Stimulated activated memory B cell treated with anti-CD40 and anti-IgM and Interleukin-4, amounts not matched to agents 10 μg/mL and 1 μg/mL and 100 μg/mL, for 72 hours (primary cell): ENCODE measurements around the gene LCN6.
A peak's percentile ranks its signal among the peaks of the same experiment; 100 is the strongest.

Source experiments
- ATAC-seq: fragments of 150-1000 bp; cut with Tn5 transposase; 2 replicates; pipeline ENCODE4 v1.10.0; 2021
- H3K27ac Mint-ChIP-seq: one replicate; pipeline ENCODE4 v1.8.0; 2022; ENCODE audit warnings: mild to moderate bottlenecking, mixed read lengths
- H3K27me3 Mint-ChIP-seq: one replicate; pipeline ENCODE4 v1.8.0; 2022; ENCODE audit warnings: mixed read lengths
- H3K36me3 Mint-ChIP-seq: one replicate; pipeline ENCODE4 v1.8.0; 2022; ENCODE audit warnings: mixed read lengths
- H3K4me1 Mint-ChIP-seq: one replicate; pipeline ENCODE4 v1.8.0; 2022; ENCODE audit warnings: mixed read lengths
- H3K4me3 Mint-ChIP-seq: one replicate; pipeline ENCODE4 v1.8.0; 2022; ENCODE audit warnings: mild to moderate bottlenecking, moderate library complexity, mixed read lengths
- H3K9me3 Mint-ChIP-seq: one replicate; pipeline ENCODE4 v1.8.0; 2022; ENCODE audit warnings: mixed read lengths

The LCN6 gene

DNA sequence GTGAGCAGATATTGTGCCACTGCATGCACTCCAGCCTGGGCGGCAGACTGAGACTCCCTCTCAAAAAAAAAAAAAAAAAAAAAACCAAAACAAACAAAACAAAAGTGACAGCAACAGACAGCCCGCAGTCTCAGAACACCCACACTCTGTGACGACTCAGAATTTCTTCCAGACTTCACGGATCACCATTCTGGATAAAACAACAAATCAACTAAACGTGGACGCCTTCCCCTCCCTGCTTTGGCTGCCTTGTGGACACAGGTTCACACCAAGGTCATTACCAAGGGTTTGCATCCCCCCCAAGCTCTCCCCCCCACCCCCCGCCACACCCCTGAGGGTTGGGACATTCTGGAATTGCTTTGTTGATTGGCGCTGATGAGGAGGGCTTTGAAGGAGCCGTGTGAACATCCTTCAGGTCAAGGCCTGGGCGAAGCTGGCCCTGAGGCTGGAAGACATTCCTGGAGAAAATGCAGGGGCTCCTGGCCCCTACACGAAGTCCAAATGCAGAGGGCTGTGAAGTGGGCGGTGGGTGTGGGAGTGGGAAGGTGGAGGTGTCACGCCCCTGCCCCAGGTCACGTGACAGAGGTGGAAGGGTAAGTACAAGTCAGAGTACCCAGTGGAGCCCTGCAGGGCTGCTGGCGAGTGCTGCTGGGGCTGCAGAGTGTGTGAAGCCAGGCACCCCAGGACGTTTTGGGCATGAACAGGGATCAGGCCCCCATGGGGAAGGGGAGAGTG is 15.7 kb downstream of the LCN6 start:
- no peaks in the 10 kb centered on the region for H3K9me3 Mint-ChIP-seq
- no peak overlapping the region for H3K4me3 Mint-ChIP-seq
- no peaks in the 10 kb centered on the region for H3K27me3 Mint-ChIP-seq
- ATAC-seq: no peak
- H3K27ac Mint-ChIP-seq: no peak overlapping the region
- H3K36me3 Mint-ChIP-seq: no peaks in the 10 kb centered on the region
- H3K4me1 Mint-ChIP-seq: peaks cover 27% of the 10 kb centered on the region

GRCh38 chr9:136729926-136730325 is 18.4 kb downstream of the LCN6 start:
- H3K27ac Mint-ChIP-seq: peak overlapping the region; percentile 46
- peaks cover 18% of the 10 kb centered on the region for H3K36me3 Mint-ChIP-seq
- H3K27me3 Mint-ChIP-seq: no peaks in the 10 kb centered on the region

GRCh38 chr9:136729144-136729543 is 19.2 kb downstream of the LCN6 start:
- ATAC-seq: peak; percentile 11
- Mint-ChIP-seq H3K27me3 (no peaks in the 10 kb centered on the region), H3K27ac (peak overlapping the region; percentile 46), H3K36me3 (peaks cover 25% of the 10 kb centered on the region), H3K4me1 (peaks cover 56% of the 10 kb centered on the region), H3K9me3 (no peaks in the 10 kb centered on the region), H3K4me3 (peak overlapping the region; percentile 86)

More at GRCh38 chr9:136729926-136730325, 18.4 kb downstream of the LCN6 start:
- ATAC-seq: no peak
- H3K4me1 Mint-ChIP-seq: peaks cover 49% of the 10 kb centered on the region
- H3K4me3 Mint-ChIP-seq: peak overlapping the region; percentile 86
- H3K9me3 Mint-ChIP-seq: no peaks in the 10 kb centered on the region

GRCh38 chr9:136728548-136729123 is 19.7 kb downstream of the LCN6 start:
- H3K27me3 Mint-ChIP-seq: no peaks in the 10 kb centered on the region
- H3K36me3 Mint-ChIP-seq: peaks cover 31% of the 10 kb centered on the region
- H3K9me3 Mint-ChIP-seq: no peaks in the 10 kb centered on the region
- peak; percentile 46 for ATAC-seq
- H3K27ac Mint-ChIP-seq: peak overlapping the region; percentile 83
- H3K4me1 Mint-ChIP-seq: peaks cover 61% of the 10 kb centered on the region
- H3K4me3 Mint-ChIP-seq: peak overlapping the region; percentile 86

DNA sequence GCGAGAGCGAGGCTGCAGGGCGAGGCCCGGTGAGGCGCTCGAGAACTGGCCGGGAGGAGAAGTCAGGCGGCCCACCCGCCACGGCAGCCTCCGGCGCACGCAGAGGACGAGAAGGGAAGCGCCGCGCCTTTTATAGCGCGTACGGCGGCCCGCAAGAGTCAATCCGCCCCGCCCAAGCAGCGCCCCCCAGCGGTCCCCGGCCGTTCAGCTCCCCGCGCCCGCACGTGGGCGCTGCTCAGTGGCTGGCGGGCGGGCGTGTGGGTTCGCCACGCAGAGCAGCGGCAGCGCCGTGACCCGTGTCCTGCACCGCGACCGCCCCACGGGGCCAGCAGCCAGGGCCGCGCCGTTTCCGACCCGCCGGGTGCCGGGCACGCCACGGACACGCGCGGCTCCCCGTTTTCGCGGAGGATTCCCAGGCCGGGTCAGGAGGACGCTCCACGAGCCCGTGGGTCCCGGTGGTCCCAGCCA is 20.2 kb downstream of the LCN6 start:
- Mint-ChIP-seq H3K27ac (peak overlapping the region; percentile 83), H3K4me3 (peak overlapping the region; percentile 86), H3K27me3 (no peaks in the 10 kb centered on the region), H3K4me1 (peaks cover 67% of the 10 kb centered on the region), H3K36me3 (peaks cover 36% of the 10 kb centered on the region), H3K9me3 (no peaks in the 10 kb centered on the region)
- peak; percentile 84 for ATAC-seq

- peak; percentile 40 for ATAC-seq
- Mint-ChIP-seq H3K27ac (peak overlapping the region; percentile 83), H3K4me3 (peak overlapping the region; percentile 86), H3K9me3 (no peaks in the 10 kb centered on the region), H3K36me3 (peaks cover 38% of the 10 kb centered on the region), H3K4me1 (peaks cover 61% of the 10 kb centered on the region), H3K27me3 (no peaks in the 10 kb centered on the region)
Measured at GRCh38 chr9:136726631-136727191, 21.6 kb downstream of the LCN6 start.

DNA sequence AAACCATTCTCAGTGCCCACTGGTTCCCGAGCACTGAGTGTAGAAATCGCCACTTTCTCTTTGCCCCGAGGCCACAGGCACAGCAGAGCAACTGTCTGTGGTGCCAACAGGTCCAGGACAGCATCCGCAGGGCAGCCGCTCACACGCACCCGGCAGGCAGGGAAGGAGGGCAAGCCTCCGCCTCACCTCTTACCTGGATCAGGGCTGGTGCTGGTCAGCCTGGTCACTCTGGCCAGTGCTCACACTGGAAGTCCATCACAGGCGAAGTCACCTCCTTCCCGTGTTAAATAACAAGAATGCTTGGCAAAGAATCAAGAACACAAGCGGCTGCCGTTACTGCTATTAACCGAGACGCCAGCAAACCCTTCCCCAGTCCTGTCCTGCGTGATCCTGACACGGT is 22.2 kb downstream of the LCN6 start:
- H3K4me1 Mint-ChIP-seq: peaks cover 65% of the 10 kb centered on the region
- H3K4me3 Mint-ChIP-seq: peak overlapping the region; percentile 86
- ATAC-seq: no peak
- H3K27ac Mint-ChIP-seq: peak overlapping the region; percentile 83
- peaks cover 41% of the 10 kb centered on the region for H3K36me3 Mint-ChIP-seq
- H3K9me3 Mint-ChIP-seq: no peaks in the 10 kb centered on the region
- no peaks in the 10 kb centered on the region for H3K27me3 Mint-ChIP-seq

- Mint-ChIP-seq H3K4me3 (no peak overlapping the region), H3K9me3 (no peaks in the 10 kb centered on the region), H3K36me3 (peaks cover 44% of the 10 kb centered on the region), H3K27ac (no peak overlapping the region), H3K4me1 (peaks cover 65% of the 10 kb centered on the region), H3K27me3 (no peaks in the 10 kb centered on the region)
- no peak for ATAC-seq
Measured at GRCh38 chr9:136725612-136726011, 22.7 kb downstream of the LCN6 start.

- H3K36me3 Mint-ChIP-seq: peaks cover 44% of the 10 kb centered on the region
- H3K27ac Mint-ChIP-seq: no peak overlapping the region
- H3K27me3 Mint-ChIP-seq: no peaks in the 10 kb centered on the region
- no peak for ATAC-seq
- H3K4me3 Mint-ChIP-seq: no peak overlapping the region
- no peaks in the 10 kb centered on the region for H3K9me3 Mint-ChIP-seq
- peaks cover 69% of the 10 kb centered on the region for H3K4me1 Mint-ChIP-seq
Measured at GRCh38 chr9:136724772-136725171, 23.6 kb downstream of the LCN6 start.

GRCh38 chr9:136723989-136724388 is 24.3 kb downstream of the LCN6 start:
- peaks cover 69% of the 10 kb centered on the region for H3K4me1 Mint-ChIP-seq
- no peak overlapping the region for H3K27ac Mint-ChIP-seq
- H3K36me3 Mint-ChIP-seq: peaks cover 44% of the 10 kb centered on the region
- no peak overlapping the region for H3K4me3 Mint-ChIP-seq
- H3K27me3 Mint-ChIP-seq: no peaks in the 10 kb centered on the region
- ATAC-seq: no peak
- no peaks in the 10 kb centered on the region for H3K9me3 Mint-ChIP-seq

DNA sequence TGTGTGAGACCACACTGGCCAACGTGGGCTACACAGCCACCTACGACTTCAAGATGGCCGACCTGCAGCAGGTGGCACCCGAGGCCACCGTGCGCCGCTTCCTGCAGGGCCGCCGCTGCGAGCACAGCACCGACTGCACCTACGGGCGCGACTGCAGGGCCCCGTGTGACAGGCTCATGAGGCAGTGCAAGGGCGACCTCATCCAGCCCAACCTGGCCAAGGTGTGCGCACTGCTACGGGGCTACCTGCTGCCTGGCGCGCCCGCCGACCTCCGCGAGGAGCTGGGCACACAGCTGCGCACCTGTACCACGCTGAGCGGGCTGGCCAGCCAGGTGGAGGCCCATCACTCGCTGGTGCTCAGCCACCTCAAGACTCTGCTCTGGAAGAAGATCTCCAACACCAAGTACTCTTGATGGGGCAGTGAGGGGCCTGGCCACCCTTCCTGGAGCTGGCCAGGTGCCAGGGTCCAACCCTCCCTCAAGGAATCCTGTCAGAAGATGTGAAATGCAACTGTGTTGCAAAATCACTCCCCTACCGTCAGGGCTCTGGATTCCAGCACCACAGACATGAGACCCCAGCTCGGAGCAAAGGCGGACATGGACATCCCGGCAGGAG is 24.9 kb downstream of the LCN6 start:
- no peaks in the 10 kb centered on the region for H3K27me3 Mint-ChIP-seq
- no peak for ATAC-seq
- H3K4me1 Mint-ChIP-seq: peaks cover 75% of the 10 kb centered on the region
- no peaks in the 10 kb centered on the region for H3K9me3 Mint-ChIP-seq
- no peak overlapping the region for H3K4me3 Mint-ChIP-seq
- peaks cover 44% of the 10 kb centered on the region for H3K36me3 Mint-ChIP-seq
- no peak overlapping the region for H3K27ac Mint-ChIP-seq

DNA sequence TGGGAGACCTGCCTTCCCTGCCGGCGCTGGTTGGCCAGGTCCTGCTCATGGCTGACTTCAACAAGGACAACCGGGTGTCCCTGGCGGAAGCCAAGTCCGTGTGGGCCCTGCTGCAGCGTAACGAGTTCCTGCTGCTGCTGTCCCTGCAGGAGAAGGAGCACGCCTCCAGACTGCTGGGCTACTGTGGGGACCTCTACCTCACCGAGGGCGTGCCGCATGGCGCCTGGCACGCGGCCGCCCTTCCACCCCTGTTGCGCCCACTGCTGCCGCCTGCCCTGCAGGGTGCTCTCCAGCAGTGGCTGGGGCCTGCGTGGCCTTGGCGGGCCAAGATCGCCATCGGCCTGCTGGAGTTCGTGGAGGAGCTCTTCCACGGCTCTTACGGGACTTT is 25.4 kb downstream of the LCN6 start:
- Mint-ChIP-seq H3K27me3 (no peaks in the 10 kb centered on the region), H3K27ac (no peak overlapping the region), H3K4me1 (peaks cover 77% of the 10 kb centered on the region), H3K9me3 (no peaks in the 10 kb centered on the region), H3K36me3 (peaks cover 44% of the 10 kb centered on the region), H3K4me3 (no peak overlapping the region)
- ATAC-seq: no peak

DNA sequence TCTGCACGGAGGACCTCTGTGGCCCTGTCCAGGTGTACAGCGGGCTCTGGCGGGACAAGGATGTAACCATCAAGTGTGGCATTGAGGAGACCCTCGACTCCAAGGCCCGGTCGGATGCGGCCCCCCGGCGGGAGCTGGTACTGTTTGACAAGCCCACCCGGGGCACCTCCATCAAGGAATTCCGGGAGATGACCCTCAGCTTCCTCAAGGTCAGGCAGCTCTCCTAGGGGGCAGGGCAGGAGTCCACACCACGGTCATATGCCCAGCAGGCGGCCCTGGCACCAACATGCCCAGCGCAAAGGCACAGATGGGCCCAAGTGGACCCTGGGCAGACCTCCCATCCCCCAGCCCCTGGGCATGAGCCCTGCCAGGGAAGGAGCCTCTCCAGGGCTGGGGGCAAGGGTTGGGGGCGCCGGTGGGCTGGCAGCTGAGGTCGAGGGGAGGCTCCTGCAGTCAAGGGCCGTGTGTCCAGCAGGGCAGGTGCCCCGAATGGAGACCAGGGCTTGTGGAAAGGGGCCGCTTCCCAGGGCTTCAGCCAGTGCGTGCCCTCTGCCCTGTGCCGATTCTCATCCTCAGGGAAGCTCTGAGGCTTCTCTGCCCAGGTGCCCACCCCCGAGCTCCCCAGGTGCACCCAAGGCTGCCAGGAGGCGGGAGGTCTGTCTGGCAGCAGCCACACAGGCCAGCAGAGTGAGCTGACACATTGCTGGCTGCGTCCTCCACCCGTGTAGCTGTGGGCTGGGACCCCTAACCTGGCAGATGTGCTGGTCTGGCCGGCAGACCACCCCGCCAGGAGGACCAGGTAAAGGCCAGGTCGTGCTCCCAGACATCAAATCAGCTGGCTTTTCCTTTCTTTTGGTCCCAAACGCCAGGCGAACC is 26.0 kb downstream of the LCN6 start:
- Mint-ChIP-seq H3K4me3 (no peak overlapping the region), H3K36me3 (peaks cover 44% of the 10 kb centered on the region), H3K27ac (no peak overlapping the region), H3K4me1 (peaks cover 74% of the 10 kb centered on the region), H3K9me3 (no peaks in the 10 kb centered on the region), H3K27me3 (no peaks in the 10 kb centered on the region)
- ATAC-seq: no peak

GRCh38 chr9:136721339-136722092 is 26.8 kb downstream of the LCN6 start:
- ATAC-seq: no peak
- Mint-ChIP-seq H3K9me3 (no peaks in the 10 kb centered on the region), H3K4me3 (no peak overlapping the region), H3K4me1 (peaks cover 66% of the 10 kb centered on the region), H3K27ac (no peak overlapping the region), H3K27me3 (peaks cover 5% of the 10 kb centered on the region), H3K36me3 (peaks cover 38% of the 10 kb centered on the region)
